GM18951 (cell line): ENCODE data around the gene EPHB1.

Experiments
- POLR2A ChIP-seq: IDR thresholded peaks from 4 replicates; pipeline ENCODE4 v1.6.1; 2011; ENCODE audit warnings: mild to moderate bottlenecking; ENCODE audit not compliant: insufficient read length, insufficient read depth; ENCODE audit errors: extremely low read depth
- in situ Hi-C: fragments of 300-500 bp; cut with MboI; formaldehyde crosslinking; loops from one replicate; pipeline ENCODE4 v1.12.0; 2022; ENCODE audit warnings: low sequenced_read_pairs, mixed read lengths, inconsistent platforms; ENCODE audit not compliant: unreplicated experiment

EPHB1 gene

GRCh38 chr3:135149707-135150681 is 354.9 kb downstream of the EPHB1 start:
- in situ Hi-C loops, result no loop called here

GRCh38 chr3:135154186-135154585 is 359.1 kb downstream of the EPHB1 start:
- in situ Hi-C loops, result no loop called here

More at GRCh38 chr3:135149707-135150681, 354.9 kb downstream of the EPHB1 start:
- no peak for TF ChIP-seq POLR2A

GRCh38 chr3:135155228-135155627 is 360.2 kb downstream of the EPHB1 start:
- in situ Hi-C loops, result no loop called here
- TF ChIP-seq POLR2A, result no peak

More at GRCh38 chr3:135154186-135154585, 359.1 kb downstream of the EPHB1 start:
- TF ChIP-seq POLR2A, result no peak

GRCh38 chr3:135155791-135156190 is 360.7 kb downstream of the EPHB1 start:
- in situ Hi-C loops, result no loop called here
- TF ChIP-seq POLR2A, result no peak

GRCh38 chr3:135157045-135157740 is 362.1 kb downstream of the EPHB1 start:
- in situ Hi-C loops, result no loop called here
- no peak for TF ChIP-seq POLR2A

GRCh38 chr3:135158520-135158919 is 363.5 kb downstream of the EPHB1 start:
- in situ Hi-C loops, result no loop called here

GRCh38 chr3:135159681-135160247 is 364.7 kb downstream of the EPHB1 start:
- in situ Hi-C loops, result no loop called here
- TF ChIP-seq POLR2A, result no peak

More at GRCh38 chr3:135158520-135158919, 363.5 kb downstream of the EPHB1 start:
- no peak for TF ChIP-seq POLR2A

- in situ Hi-C loops, result no loop called here
- TF ChIP-seq POLR2A, result no peak
Observed at GRCh38 chr3:135161425-135161824, 366.4 kb downstream of the EPHB1 start.

- no peak for TF ChIP-seq POLR2A
- in situ Hi-C loops, result no loop called here
Observed at GRCh38 chr3:135163701-135164100, 368.6 kb downstream of the EPHB1 start.

- in situ Hi-C loops, result no loop called here
- no peak for TF ChIP-seq POLR2A
Observed at GRCh38 chr3:135165260-135165659, 370.2 kb downstream of the EPHB1 start.

- in situ Hi-C loops, result no loop called here
Observed at GRCh38 chr3:135166266-135166825, 371.3 kb downstream of the EPHB1 start.

GRCh38 chr3:135168822-135169221 is 373.8 kb downstream of the EPHB1 start:
- in situ Hi-C loops, result no loop called here
- TF ChIP-seq POLR2A, result no peak

More at GRCh38 chr3:135166266-135166825, 371.3 kb downstream of the EPHB1 start:
- no peak for TF ChIP-seq POLR2A

GRCh38 chr3:135169651-135170050 is 374.6 kb downstream of the EPHB1 start:
- in situ Hi-C loops, result no loop called here

More at GRCh38 chr3:135169651-135170050, 374.6 kb downstream of the EPHB1 start:
- TF ChIP-seq POLR2A, result no peak
